Breast epithelium (tissue), 4 donors: Measurements from ENCODE around the gene GCKR. TPM values are rescaled to one million over a fixed set of nuclear protein-coding genes. Genes with fewer than 3 reads are reported as not detected.

Source experiments
- DNase-seq, 2 donors: peaks; one replicate each; pipeline ENCODE4 v3.0.0-alpha.2; 2019; ENCODE audit warnings: low spot score in 2 of 2
- H3K27ac ChIP-seq, 2 donors: fragments of 200-600 bp; sonication (generic) in 1 of 2; one replicate each; pipeline ENCODE4 v1.5.1; 2016 to 2019; ENCODE audit warnings: mild to moderate bottlenecking in 1 of 2
- H3K27me3 ChIP-seq, 2 donors: fragments of 200-600 bp; sonication (generic) in 1 of 2; one replicate each; pipeline versions ENCODE4 v1.5.1 to v1.6.0; 2017 to 2019; ENCODE audit warnings: control low read depth in 1 of 2, mild to moderate bottlenecking in 1 of 2
- H3K36me3 ChIP-seq: fragments of 200-600 bp; one replicate; pipeline ENCODE4 v1.5.1; 2019
- H3K4me1 ChIP-seq, 2 donors: fragments of 200-600 bp; sonication (generic); one replicate each; pipeline ENCODE4 v1.5.1; 2016 to 2019; ENCODE audit warnings: control low read depth in 1 of 2
- H3K4me3 ChIP-seq, 3 donors: fragments of 200-600 bp; sonication (generic); 1 replicate in 2 of 3; 2 replicates in 1 of 3; pipeline ENCODE4 v1.5.1; 2016 to 2019; ENCODE audit warnings: mild to moderate bottlenecking in 3 of 3, moderate library complexity in 2 of 3
- H3K9me3 ChIP-seq, 2 donors: fragments of 200-600 bp; sonication (generic) in 1 of 2; one replicate each; pipeline ENCODE4 v1.5.1; 2016 to 2019; ENCODE audit warnings: control low read depth in 1 of 2
- CTCF ChIP-seq, 3 donors: fragments of 450-650 bp; IDR thresholded peaks; one replicate each; pipeline ENCODE4 v1.5.1; 2016 to 2017; ENCODE audit warnings: antibody characterized with exemption in 3 of 3, mild to moderate bottlenecking in 3 of 3, moderate library complexity in 3 of 3
- POLR2A ChIP-seq: fragments of 450-650 bp; IDR thresholded peaks from one replicate; pipeline ENCODE4 v1.6.1; 2016; ENCODE audit warnings: antibody characterized with exemption, mild to moderate bottlenecking, moderate library complexity
- POLR2AphosphoS5 ChIP-seq, 3 donors: sonication (generic); formaldehyde crosslinking; IDR thresholded peaks; one replicate each; pipeline ENCODE4 v1.6.1; 2017; ENCODE audit warnings: antibody characterized with exemption in 3 of 3
- intact Hi-C: fragments of 100-400 bp; cut with DNase I; formaldehyde crosslinking; loops from one replicate; pipeline ENCODE4 v1.15.1; 2023; ENCODE audit warnings: low total_unique reads
- total RNA-seq, 3 donors: library from RNA; depleted of rRNA; stranded (reverse); fragments of >200 nt; gene quantifications; one replicate each; pipeline ENCODE4 v1.1.0, GENCODE V29; 2016

Gene GCKR
- total RNA-seq, 3 donors from 2014 or later: 1.8 to 3.9 TPM; not detected in 1

GRCh38 chr2:27494944-27495554, 1.6 kb upstream of the GCKR start, which contains the start of gene FNDC4:
FNDC4 (minus strand) TSS chr2:27495200; CDS start chr2:27494679, 521 bp downstream.
- H3K9me3 ChIP-seq: no peaks in the 10 kb centered on the region
- H3K4me1 ChIP-seq: peaks cover 0 to 7% of the 10 kb centered on the region in 2 donors
- H3K4me3 ChIP-seq: peak within 1 kb of the TSS; percentile 52 to 98 (median 78)
- H3K36me3 ChIP-seq: no peaks in the 10 kb centered on the region
- no peaks in the 10 kb centered on the region for H3K27me3 ChIP-seq
- TF ChIP-seq POLR2A: no peak
- TF ChIP-seq CTCF (IDR thresholded peaks at IDR 0.05): no peak
- TF ChIP-seq POLR2AphosphoS5 (IDR thresholded peaks at IDR 0.05): no peak
- H3K27ac ChIP-seq: peak within 1 kb of the TSS; percentile 74 to 95
- intact Hi-C loops: no loop called here
- DNase-seq: no peak

- intact Hi-C loops: no loop called here
- Histone ChIP-seq H3K27ac (no peak overlapping the region), H3K36me3 (no peaks in the 10 kb centered on the region), H3K27me3 (no peaks in the 10 kb centered on the region), H3K9me3 (no peaks in the 10 kb centered on the region), H3K4me3 (no peak overlapping the region), H3K4me1 (peaks cover 0 to 7% of the 10 kb centered on the region in 2 donors)
- no peak for DNase-seq
- TF ChIP-seq POLR2AphosphoS5 (IDR thresholded peaks at IDR 0.05) (no peak), CTCF (IDR thresholded peaks at IDR 0.05) (no peak), POLR2A (no peak)
Measured at GRCh38 chr2:27495840-27496356, 741 bp upstream of the GCKR start.

- Histone ChIP-seq H3K4me3 (no peak overlapping the region), H3K27ac (no peak overlapping the region), H3K4me1 (peaks cover 0 to 7% of the 10 kb centered on the region in 2 donors), H3K27me3 (no peaks in the 10 kb centered on the region), H3K36me3 (no peaks in the 10 kb centered on the region), H3K9me3 (no peaks in the 10 kb centered on the region)
- no peak for TF ChIP-seq POLR2AphosphoS5 (IDR thresholded peaks at IDR 0.05)
- TF ChIP-seq CTCF (IDR thresholded peaks at IDR 0.05): no peak
- no peak for TF ChIP-seq POLR2A
- no peak for DNase-seq
- intact Hi-C loops: no loop called here
Measured at GRCh38 chr2:27497288-27497627, 619 bp downstream of the GCKR start.

GRCh38 chr2:27498975-27499374, 2.3 kb downstream of the GCKR start:
- peaks cover 0 to 7% of the 10 kb centered on the region in 2 donors for H3K4me1 ChIP-seq
- H3K27ac ChIP-seq: no peak overlapping the region
- H3K9me3 ChIP-seq: no peaks in the 10 kb centered on the region
- no peak for DNase-seq
- no peak for TF ChIP-seq POLR2AphosphoS5 (IDR thresholded peaks at IDR 0.05)
- no peak for TF ChIP-seq POLR2A
- TF ChIP-seq CTCF (IDR thresholded peaks at IDR 0.05): no peak
- intact Hi-C loops: no loop called here
- no peak overlapping the region for H3K4me3 ChIP-seq
- H3K27me3 ChIP-seq: no peaks in the 10 kb centered on the region
- H3K36me3 ChIP-seq: no peaks in the 10 kb centered on the region

- Histone ChIP-seq H3K9me3 (no peaks in the 10 kb centered on the region), H3K36me3 (no peaks in the 10 kb centered on the region), H3K27ac (no peak overlapping the region), H3K27me3 (no peaks in the 10 kb centered on the region), H3K4me1 (no peaks in the 10 kb centered on the region), H3K4me3 (no peak overlapping the region)
- DNase-seq: no peak
- TF ChIP-seq CTCF (IDR thresholded peaks at IDR 0.05): no peak
- TF ChIP-seq POLR2A: no peak
- no peak for TF ChIP-seq POLR2AphosphoS5 (IDR thresholded peaks at IDR 0.05)
- intact Hi-C loops: no loop called here
Measured at GRCh38 chr2:27501042-27501441, 4.4 kb downstream of the GCKR start.
